A673 (cell line): ENCODE results near the gene SEZ6L. TPM values are rescaled to one million over a fixed set of nuclear protein-coding genes. Genes with fewer than 3 reads are reported as not detected.

Experiments
- BruUV-seq: library from RNA; stranded (reverse); fragments of 400-500 nt; replicated peaks from 2 replicates; lab custom pipeline; 2021; lab: Mats Ljungman, UMichigan
- CTCF ChIA-PET: fragments of 300-600 bp; sonication (Branson Sonifier 250); formaldehyde crosslinking; loops from one replicate; lab custom pipeline; 2022; ENCODE audit warnings: antibody characterized with exemption; lab: Charles Lee
- POLR2A ChIA-PET: fragments of 300-600 bp; sonication (Branson Sonifier 250); formaldehyde crosslinking; loops from one replicate; lab custom pipeline; 2022; ENCODE audit warnings: antibody characterized with exemption; ENCODE audit not compliant: low non-redundant PET; lab: Charles Lee
- DNase-seq: peaks from one replicate; pipeline ENCODE4 v3.0.0-alpha.2; 2015; ENCODE audit warnings: low spot score
- H3K27ac ChIP-seq: fragments of 200-600 bp; sonication (generic); 2 replicates; pipeline ENCODE4 v1.5.1; 2016; ENCODE audit warnings: mixed run types, low read depth, mild to moderate bottlenecking, mixed read lengths, antibody characterized with exemption, low read length; ENCODE audit not compliant: poor library complexity, severe bottlenecking
- H3K27me3 ChIP-seq: fragments of 200-600 bp; sonication (generic); replicated peaks from 2 replicates; pipeline ENCODE4 v1.6.1; 2017; ENCODE audit warnings: mixed run types, low read depth, mild to moderate bottlenecking, mixed read lengths, antibody characterized with exemption, low read length; ENCODE audit not compliant: insufficient read depth, poor library complexity
- H3K36me3 ChIP-seq: fragments of 200-600 bp; sonication (generic); 2 replicates; pipeline ENCODE4 v1.6.1; 2016; ENCODE audit warnings: mixed run types, mild to moderate bottlenecking, mixed read lengths, antibody characterized with exemption, low read length; ENCODE audit not compliant: insufficient read depth, poor library complexity, severe bottlenecking
- H3K4me1 ChIP-seq: fragments of 200-600 bp; sonication (generic); 2 replicates; pipeline ENCODE4 v1.6.1; 2017; ENCODE audit warnings: mixed run types, mild to moderate bottlenecking, mixed read lengths, antibody characterized with exemption, low read length; ENCODE audit not compliant: insufficient read depth, poor library complexity, severe bottlenecking
- H3K4me3 ChIP-seq: fragments of 200-600 bp; sonication (generic); 2 replicates; pipeline ENCODE4 v1.5.1; 2016; ENCODE audit warnings: low read depth, mixed run types, mild to moderate bottlenecking, mixed read lengths, low read length; ENCODE audit not compliant: poor library complexity, severe bottlenecking
- H3K9me3 ChIP-seq: fragments of 200-600 bp; sonication (generic); 2 replicates; pipeline ENCODE4 v1.6.1; 2016; ENCODE audit warnings: mixed run types, low read depth, mild to moderate bottlenecking, mixed read lengths, antibody characterized with exemption, low read length; ENCODE audit not compliant: poor library complexity, severe bottlenecking
- CTCF ChIP-seq: fragments of 300-800, 200-600 bp; sonication (generic); conservative IDR thresholded peaks from 2 replicates; pipeline ENCODE4 v1.5.1; 2017; ENCODE audit warnings: low read depth, mild to moderate bottlenecking, antibody characterized with exemption, low read length, moderate library complexity, mixed read lengths
- EZH2 ChIP-seq: fragments of 200-600 bp; sonication (generic); IDR thresholded peaks from 2 replicates; pipeline ENCODE4 v1.6.1; 2017; ENCODE audit warnings: borderline replicate concordance, low read depth, mild to moderate bottlenecking, mixed read lengths, antibody characterized with exemption, low read length; ENCODE audit not compliant: poor library complexity, severe bottlenecking
- intact Hi-C: fragments of 100-400 bp; cut with micrococcal nuclease; formaldehyde crosslinking; loops from one replicate; pipeline ENCODE4 v1.10.0; 2022; ENCODE audit not compliant: unreplicated experiment
- total RNA-seq: library from RNA; stranded (reverse); gene quantifications from 2 replicates; pipeline ENCODE4 v1.2.3, GENCODE V29; 2021

SEZ6L gene
- total RNA-seq, 1 experiment from 2014 or later = 6.3 TPM

GRCh38 chr22:26314171-26314570 lies 144.9 kb downstream of the SEZ6L start:
- BruUV-seq = no TSS peak
- Histone ChIP-seq H3K9me3 (no peaks in the 10 kb centered on the region), H3K27ac (no peak overlapping the region), H3K4me3 (no peak overlapping the region), H3K4me1 (no peaks in the 10 kb centered on the region), H3K27me3 (peaks cover 10% of the 10 kb centered on the region), H3K36me3 (no peaks in the 10 kb centered on the region)
- ChIA-PET POLR2A (no interaction called here), CTCF (no interaction called here)
- intact Hi-C loops = no loop called here
- TF ChIP-seq CTCF (no peak), EZH2 (no peak)
- DNase-seq = no peak

- DNase-seq = no peak
- BruUV-seq = no TSS peak
- Histone ChIP-seq H3K36me3 (no peaks in the 10 kb centered on the region), H3K4me1 (no peaks in the 10 kb centered on the region), H3K27ac (no peak overlapping the region), H3K4me3 (no peak overlapping the region), H3K27me3 (peaks cover 10% of the 10 kb centered on the region), H3K9me3 (no peaks in the 10 kb centered on the region)
- intact Hi-C loops = no loop called here
- ChIA-PET POLR2A (no interaction called here), CTCF (no interaction called here)
- TF ChIP-seq EZH2 (no peak), CTCF (no peak)
Measured at GRCh38 chr22:26314656-26315055, 145.4 kb downstream of the SEZ6L start.

- H3K4me1 ChIP-seq = no peaks in the 10 kb centered on the region
- no peaks in the 10 kb centered on the region for H3K36me3 ChIP-seq
- CTCF ChIA-PET = interaction anchor here (0.6 kb wide), 1 partner anchor 14 kb away, joined by 5 read pairs; no protein-coding TSS in a partner anchor
- no peak for TF ChIP-seq EZH2
- no peak for TF ChIP-seq CTCF
- H3K9me3 ChIP-seq = no peaks in the 10 kb centered on the region
- POLR2A ChIA-PET = no interaction called here
- BruUV-seq = no TSS peak
- H3K27ac ChIP-seq = no peak overlapping the region
- no peak for DNase-seq
- peaks cover 8% of the 10 kb centered on the region for H3K27me3 ChIP-seq
- intact Hi-C loops = no loop called here
- no peak overlapping the region for H3K4me3 ChIP-seq
Measured at GRCh38 chr22:26316732-26317285, 147.5 kb downstream of the SEZ6L start.
